COLO668 (cell line): ENCODE measurements around the gene ASCC1.

Experiments
- DNase-seq: peaks from one replicate; lab custom pipeline; 2025; ENCODE audit not compliant: unreplicated experiment; lab: John Stamatoyannopoulos, UW

ASCC1 gene

DNA sequence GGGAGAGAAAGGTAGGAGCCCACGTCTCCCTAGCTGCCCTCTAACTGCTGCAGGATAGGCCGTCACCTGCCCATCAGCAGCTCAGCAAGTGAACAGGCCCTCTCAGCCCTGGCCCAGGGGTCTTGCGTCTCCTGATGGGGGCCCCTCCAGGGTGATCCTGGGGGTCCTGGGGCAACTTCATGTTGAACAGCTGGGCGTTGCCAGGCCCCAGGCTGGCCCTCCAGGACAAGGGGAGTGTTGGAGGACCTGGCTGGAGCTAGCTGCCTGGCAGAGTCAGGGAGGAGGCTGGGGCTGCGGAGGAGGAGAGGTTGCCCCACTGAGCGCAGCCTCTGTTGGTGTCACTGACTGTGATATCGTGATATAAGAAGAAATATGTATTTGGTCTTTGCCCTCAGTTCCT lies 162.4 kb downstream of the ASCC1 start:
- DNase-seq = no peak

DNA sequence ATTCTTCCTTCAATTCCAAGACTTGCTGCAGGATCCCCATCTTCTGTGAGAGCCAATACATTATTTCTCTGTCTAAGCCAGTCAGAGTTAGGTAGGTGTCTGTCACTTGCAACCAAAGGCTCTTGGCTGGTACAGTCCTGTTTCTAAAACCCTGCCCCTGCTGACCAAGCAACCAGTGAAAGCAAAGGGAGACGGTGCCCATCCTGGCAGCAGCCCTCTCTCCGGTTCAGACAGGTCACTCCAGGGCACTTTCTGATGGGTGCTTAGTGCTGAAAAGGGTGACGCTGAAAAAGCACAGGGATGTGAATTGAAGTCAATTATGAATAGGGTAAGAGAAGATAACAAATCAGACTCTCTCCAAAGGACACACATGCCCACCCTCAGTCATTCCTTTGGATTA lies 165.2 kb downstream of the ASCC1 start:
- DNase-seq = no peak

DNA sequence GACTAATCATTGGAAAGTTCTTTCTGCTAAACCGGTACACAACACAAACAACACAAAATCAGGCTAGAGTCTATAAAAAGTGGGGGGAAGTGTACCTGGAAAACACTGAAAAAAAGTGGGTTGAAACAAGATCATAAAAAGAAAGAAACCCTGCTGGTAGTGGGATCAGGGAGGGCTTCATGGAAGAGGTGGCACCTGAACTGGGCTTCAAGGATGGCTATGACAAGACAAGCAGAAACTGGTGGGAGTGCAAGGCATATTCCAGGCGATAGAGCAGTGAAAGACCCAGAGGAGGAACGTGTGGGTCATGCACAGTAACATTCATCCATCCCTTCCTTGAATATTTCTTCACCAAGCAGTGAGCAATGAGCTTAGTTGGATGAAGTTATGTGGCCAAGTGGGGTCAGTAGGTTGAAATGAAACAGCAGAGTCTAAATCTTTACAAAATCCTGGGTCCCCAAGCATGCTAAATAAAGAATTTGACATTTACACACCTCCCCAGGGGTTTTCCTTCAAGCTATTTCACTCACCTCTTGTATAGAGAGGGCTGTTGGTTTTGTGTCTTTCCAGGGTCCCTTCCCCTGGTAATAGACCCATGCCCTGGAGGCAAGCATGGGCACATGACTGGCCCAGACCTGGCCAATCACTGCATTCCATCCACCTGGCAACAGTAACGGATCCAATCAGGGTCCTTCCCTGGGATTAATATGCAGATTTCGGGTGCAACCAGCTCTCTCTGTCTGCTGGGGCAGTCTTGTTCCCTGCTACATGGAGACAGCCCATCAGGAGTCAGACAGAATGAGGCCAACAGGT lies 165.9 kb downstream of the ASCC1 start:
- DNase-seq = no peak

- DNase-seq = no peak
Observed at GRCh38 chr10:72049472-72049871, 166.6 kb downstream of the ASCC1 start.

DNA sequence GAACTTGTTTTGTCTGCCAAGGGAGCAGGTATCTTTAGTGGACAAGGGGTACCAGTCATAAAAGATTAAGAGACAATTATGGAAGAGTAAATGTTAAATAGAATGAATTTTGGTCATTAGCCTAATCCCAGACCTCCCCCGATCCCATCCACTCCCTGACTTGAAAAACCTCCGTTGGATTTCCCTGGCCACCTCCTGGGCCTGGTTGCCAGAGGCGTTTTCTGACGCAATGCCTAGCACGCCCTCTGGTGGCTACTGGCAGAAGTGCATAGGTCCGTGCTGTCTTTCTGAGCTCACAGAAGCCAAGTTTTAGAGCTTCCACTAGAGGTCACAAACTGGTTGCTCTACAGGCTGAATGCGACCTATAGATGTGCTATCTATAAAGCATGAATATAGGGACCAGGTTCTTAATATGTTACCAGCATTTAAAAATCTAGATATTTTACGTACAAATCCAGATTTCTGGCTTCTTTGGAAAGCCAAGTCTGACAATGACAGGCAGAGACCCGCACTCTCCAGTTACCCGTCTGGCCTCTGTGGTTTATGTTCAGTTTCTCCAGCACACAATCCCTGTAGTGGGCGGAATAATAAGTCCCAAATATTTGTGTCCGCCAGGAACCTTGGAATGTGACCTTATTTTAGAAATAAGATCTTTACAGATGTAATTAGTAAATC lies 167.5 kb downstream of the ASCC1 start:
- peak; percentile 73 for DNase-seq
